GM19455 (cell line): ENCODE data around the gene RGS14.
A peak's percentile ranks its signal among the peaks of the same experiment; 100 is the strongest.

Experiments used
- ATAC-seq: cut with Tn5 transposase; IDR thresholded peaks from one replicate; pipeline ENCODE4 v1.9.1; 2021; ENCODE audit not compliant: unreplicated experiment

Gene RGS14

GRCh38 chr5:177362610-177363507 lies 5.1 kb downstream of the RGS14 start:
- no peak for ATAC-seq

GRCh38 chr5:177363565-177363964 lies 5.8 kb downstream of the RGS14 start:
- no peak for ATAC-seq

- no peak for ATAC-seq
Observed at GRCh38 chr5:177364159-177364962, 6.6 kb downstream of the RGS14 start.

GRCh38 chr5:177365845-177366527 lies 8.3 kb downstream of the RGS14 start:
- no peak for ATAC-seq

GRCh38 chr5:177366528-177367322 lies 9.0 kb downstream of the RGS14 start:
- no peak for ATAC-seq

- no peak for ATAC-seq
Observed at GRCh38 chr5:177367323-177367848, 9.7 kb downstream of the RGS14 start.

GRCh38 chr5:177367981-177368868 lies 10.5 kb downstream of the RGS14 start:
- no peak for ATAC-seq

GRCh38 chr5:177368869-177369644 lies 11.3 kb downstream of the RGS14 start:
- no peak for ATAC-seq

- no peak for ATAC-seq
Observed at GRCh38 chr5:177369645-177370440, 12.1 kb downstream of the RGS14 start.

GRCh38 chr5:177370488-177371119 lies 12.9 kb downstream of the RGS14 start:
- peak; percentile 54 for ATAC-seq

- no peak for ATAC-seq
Observed at GRCh38 chr5:177371120-177372033, 13.7 kb downstream of the RGS14 start.

GRCh38 chr5:177372034-177372896 lies 14.5 kb downstream of the RGS14 start:
- no peak for ATAC-seq

GRCh38 chr5:177372910-177373309 lies 15.2 kb downstream of the RGS14 start:
- ATAC-seq, result no peak

GRCh38 chr5:177373806-177374205 lies 16.1 kb downstream of the RGS14 start:
- no peak for ATAC-seq

GRCh38 chr5:177374211-177374610 lies 16.5 kb downstream of the RGS14 start:
- no peak for ATAC-seq
